A673 (cell line): Measurements from ENCODE around the gene ABCA7. TPM values are rescaled to one million over a fixed set of nuclear protein-coding genes. Genes with fewer than 3 reads are reported as not detected.

ENCODE experiments used
- BruUV-seq: library from RNA; stranded (reverse); fragments of 400-500 nt; replicated peaks from 2 replicates; lab custom pipeline; 2021; lab: Mats Ljungman, UMichigan
- CTCF ChIA-PET: fragments of 300-600 bp; sonication (Branson Sonifier 250); formaldehyde crosslinking; loops from one replicate; lab custom pipeline; 2022; ENCODE audit warnings: antibody characterized with exemption; lab: Charles Lee
- POLR2A ChIA-PET: fragments of 300-600 bp; sonication (Branson Sonifier 250); formaldehyde crosslinking; loops from one replicate; lab custom pipeline; 2022; ENCODE audit warnings: antibody characterized with exemption; ENCODE audit not compliant: low non-redundant PET; lab: Charles Lee
- DNase-seq: peaks from one replicate; pipeline ENCODE4 v3.0.0-alpha.2; 2015; ENCODE audit warnings: low spot score
- H3K27ac ChIP-seq: fragments of 200-600 bp; sonication (generic); 2 replicates; pipeline ENCODE4 v1.5.1; 2016; ENCODE audit warnings: mixed run types, low read depth, mild to moderate bottlenecking, mixed read lengths, antibody characterized with exemption, low read length; ENCODE audit not compliant: poor library complexity, severe bottlenecking
- H3K27me3 ChIP-seq: fragments of 200-600 bp; sonication (generic); replicated peaks from 2 replicates; pipeline ENCODE4 v1.6.1; 2017; ENCODE audit warnings: mixed run types, low read depth, mild to moderate bottlenecking, mixed read lengths, antibody characterized with exemption, low read length; ENCODE audit not compliant: insufficient read depth, poor library complexity
- H3K36me3 ChIP-seq: fragments of 200-600 bp; sonication (generic); 2 replicates; pipeline ENCODE4 v1.6.1; 2016; ENCODE audit warnings: mixed run types, mild to moderate bottlenecking, mixed read lengths, antibody characterized with exemption, low read length; ENCODE audit not compliant: insufficient read depth, poor library complexity, severe bottlenecking
- H3K4me1 ChIP-seq: fragments of 200-600 bp; sonication (generic); 2 replicates; pipeline ENCODE4 v1.6.1; 2017; ENCODE audit warnings: mixed run types, mild to moderate bottlenecking, mixed read lengths, antibody characterized with exemption, low read length; ENCODE audit not compliant: insufficient read depth, poor library complexity, severe bottlenecking
- H3K4me3 ChIP-seq: fragments of 200-600 bp; sonication (generic); 2 replicates; pipeline ENCODE4 v1.5.1; 2016; ENCODE audit warnings: low read depth, mixed run types, mild to moderate bottlenecking, mixed read lengths, low read length; ENCODE audit not compliant: poor library complexity, severe bottlenecking
- H3K9me3 ChIP-seq: fragments of 200-600 bp; sonication (generic); 2 replicates; pipeline ENCODE4 v1.6.1; 2016; ENCODE audit warnings: mixed run types, low read depth, mild to moderate bottlenecking, mixed read lengths, antibody characterized with exemption, low read length; ENCODE audit not compliant: poor library complexity, severe bottlenecking
- CTCF ChIP-seq: fragments of 300-800, 200-600 bp; sonication (generic); conservative IDR thresholded peaks from 2 replicates; pipeline ENCODE4 v1.5.1; 2017; ENCODE audit warnings: low read depth, mild to moderate bottlenecking, antibody characterized with exemption, low read length, moderate library complexity, mixed read lengths
- EZH2 ChIP-seq: fragments of 200-600 bp; sonication (generic); IDR thresholded peaks from 2 replicates; pipeline ENCODE4 v1.6.1; 2017; ENCODE audit warnings: borderline replicate concordance, low read depth, mild to moderate bottlenecking, mixed read lengths, antibody characterized with exemption, low read length; ENCODE audit not compliant: poor library complexity, severe bottlenecking
- intact Hi-C: fragments of 100-400 bp; cut with micrococcal nuclease; formaldehyde crosslinking; loops from one replicate; pipeline ENCODE4 v1.10.0; 2022; ENCODE audit not compliant: unreplicated experiment
- total RNA-seq: library from RNA; stranded (reverse); gene quantifications from 2 replicates; pipeline ENCODE4 v1.2.3, GENCODE V29; 2021

ABCA7 gene
- total RNA-seq, 1 experiment from 2014 or later = 12.0 TPM

GRCh38 chr19:1103708-1104310 is 63.9 kb downstream of the ABCA7 start, which contains the start of gene GPX4:
Gene GPX4 (plus strand): TSS chr19:1103994. CDS start chr19:1104044, 50 bp downstream.
- ChIA-PET POLR2A (interaction anchor here (0.8 kb wide), 1 partner anchor 443 kb away, joined by 26 read pairs; no protein-coding TSS in a partner anchor), CTCF (interaction anchor here (0.6 kb wide), 1 partner anchor 10 kb away, joined by 6 read pairs; no protein-coding TSS in a partner anchor)
- peaks cover 6% of the 10 kb centered on the region for H3K9me3 ChIP-seq
- BruUV-seq = no TSS peak
- H3K36me3 ChIP-seq = peaks cover 21% of the 10 kb centered on the region
- peak within 1 kb of the TSS; percentile 94 for H3K27ac ChIP-seq
- peak within 1 kb of the TSS; percentile 97 for H3K4me3 ChIP-seq
- peaks cover 30% of the 10 kb centered on the region for H3K4me1 ChIP-seq
- TF ChIP-seq EZH2 (no peak), CTCF (no peak)
- peak; percentile 100 for DNase-seq
- intact Hi-C loops = loop anchor here (10.0 kb wide), 1 partner anchor 79 kb away; the partner anchor contains the start of genes CNN2, RNU6-2 and TMEM259
- H3K27me3 ChIP-seq = no peaks in the 10 kb centered on the region

- intact Hi-C loops = loop anchor here (10.0 kb wide), 1 partner anchor 80 kb away; the partner anchor contains the start of genes CNN2, RNU6-2 and TMEM259
- Histone ChIP-seq H3K9me3 (peaks cover 6% of the 10 kb centered on the region), H3K27me3 (no peaks in the 10 kb centered on the region), H3K27ac (peak overlapping the region; percentile 94), H3K4me1 (peaks cover 30% of the 10 kb centered on the region), H3K4me3 (peak overlapping the region; percentile 97), H3K36me3 (peaks cover 26% of the 10 kb centered on the region)
- peak; percentile 88 for DNase-seq
- ChIA-PET CTCF (interaction anchor here (0.6 to 0.9 kb wide), 2 partner anchors 9 to 30 kb away, joined by 6 read pairs; no protein-coding TSS in a partner anchor), POLR2A (interaction anchor here (0.8 kb wide), 1 partner anchor 444 kb away, joined by 26 read pairs; no protein-coding TSS in a partner anchor)
- no peak for TF ChIP-seq CTCF
- TF ChIP-seq EZH2 = no peak
- BruUV-seq = no TSS peak
Measured at GRCh38 chr19:1104311-1105007, 64.6 kb downstream of the ABCA7 start.

- Histone ChIP-seq H3K27me3 (no peaks in the 10 kb centered on the region), H3K9me3 (no peaks in the 10 kb centered on the region), H3K4me3 (peak overlapping the region; percentile 97), H3K27ac (peak overlapping the region; percentile 94), H3K36me3 (peaks cover 26% of the 10 kb centered on the region), H3K4me1 (peaks cover 30% of the 10 kb centered on the region)
- TF ChIP-seq EZH2 (no peak), CTCF (no peak)
- no TSS peak for BruUV-seq
- peak; percentile 64 for DNase-seq
- ChIA-PET CTCF (interaction anchor here (0.9 kb wide), 1 partner anchor 31 kb away, joined by 6 read pairs; no protein-coding TSS in a partner anchor), POLR2A (interaction anchor here (0.7 kb wide), 1 partner anchor 7 kb away, joined by 3 read pairs; no protein-coding TSS in a partner anchor)
- intact Hi-C loops = loop anchor here (10.0 kb wide), 1 partner anchor 80 kb away; the partner anchor contains the start of genes CNN2, RNU6-2 and TMEM259
Measured at GRCh38 chr19:1105008-1105872, 65.3 kb downstream of the ABCA7 start.
